ENCODE data around the gene LDLRAD3.

LDLRAD3 gene

DNA sequence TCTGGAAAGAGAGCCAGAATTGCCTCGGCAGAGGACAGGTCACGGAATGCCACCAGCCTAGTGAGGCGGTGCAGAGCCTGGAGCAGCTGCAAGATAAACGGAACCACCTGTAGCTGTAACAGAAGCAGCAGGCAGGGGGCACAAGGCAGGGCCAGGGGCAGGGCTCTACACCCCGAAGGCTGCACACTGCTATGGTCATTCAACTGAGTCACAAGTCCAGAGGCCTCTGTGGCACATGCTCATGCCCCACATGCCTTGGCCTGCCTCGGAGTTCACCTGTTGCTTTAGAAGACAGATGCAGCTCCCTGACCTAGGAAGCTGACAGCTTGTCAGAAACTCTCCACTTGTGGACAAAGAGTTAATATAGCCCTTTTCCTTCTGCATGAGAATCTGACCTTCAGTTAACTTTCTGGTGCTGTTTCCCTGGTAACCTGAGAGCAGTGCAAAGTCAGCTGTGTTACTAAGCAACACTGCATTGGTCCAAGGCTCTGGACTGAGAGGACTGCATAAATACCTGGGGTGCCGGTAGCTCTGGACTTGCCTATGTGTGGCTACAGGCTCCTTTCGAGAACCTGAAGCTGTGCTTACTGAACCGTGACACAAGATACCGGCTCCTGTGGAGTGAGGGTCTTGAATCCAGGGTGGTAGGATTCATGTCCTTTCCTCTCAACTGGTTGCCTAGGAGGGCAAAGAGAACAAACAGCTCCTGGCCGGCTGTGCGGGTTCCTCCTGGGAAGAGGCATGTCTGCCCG lies 334.8 kb downstream of the LDLRAD3 start:
- DNase-seq (ENCODE audit: low read depth): peak; percentile 17

GRCh38 chr11:36280531-36280930 lies 336.7 kb downstream of the LDLRAD3 start:
- DNase-seq (ENCODE audit: low read depth): no peak
